CD14-positive monocyte (primary cell): ENCODE measurements around the gene LENEP. TPM values are rescaled to one million over a fixed set of nuclear protein-coding genes. Genes with fewer than 3 reads are reported as not detected.

ENCODE experiments used
- DNase-seq, 3 donors: peaks; one replicate each; pipeline ENCODE4 v3.0.0-alpha.2; 2011 to 2022
- H2AFZ ChIP-seq: 2 replicates; pipeline ENCODE4 v1.6.0; 2012; ENCODE audit warnings: mild to moderate bottlenecking, low read depth, low read length, inconsistent platforms; ENCODE audit not compliant: insufficient read depth, poor library complexity, severe bottlenecking
- H3K27ac ChIP-seq, 2 donors: 1 replicate in 1 of 2; 2 replicates in 1 of 2; pipeline ENCODE4 v1.5.1; 2012 to 2013; ENCODE audit warnings: low read length in 2 of 2, control low read depth in 1 of 2, inconsistent platforms in 1 of 2, low read depth in 1 of 2, mild to moderate bottlenecking in 1 of 2
- H3K27me3 ChIP-seq, 2 donors: one replicate each; pipeline versions ENCODE4 v1.6.0 to v1.6.1; 2011 to 2013; ENCODE audit warnings: low read length in 2 of 2; ENCODE audit not compliant: control insufficient read depth in 2 of 2, insufficient read depth in 2 of 2
- H3K36me3 ChIP-seq, 2 donors: replicated peaks in 1 of 2; 1 replicate in 1 of 2; 2 replicates in 1 of 2; pipeline versions ENCODE4 v1.5.1 to v1.6.1; 2012 to 2013; ENCODE audit warnings: low read length in 2 of 2, control low read depth in 1 of 2, inconsistent platforms in 1 of 2, mild to moderate bottlenecking in 1 of 2; ENCODE audit not compliant: insufficient read depth in 2 of 2, control insufficient read depth in 1 of 2
- H3K4me1 ChIP-seq, 2 donors: 1 replicate in 1 of 2; 2 replicates in 1 of 2; pipeline versions ENCODE4 v1.5.1 to v1.6.1; 2012 to 2013; ENCODE audit warnings: low read length in 2 of 2, control low read depth in 1 of 2, inconsistent platforms in 1 of 2, mild to moderate bottlenecking in 1 of 2, moderate library complexity in 1 of 2; ENCODE audit not compliant: insufficient read depth in 2 of 2, control insufficient read depth in 1 of 2
- H3K4me2 ChIP-seq: replicated peaks from 2 replicates; pipeline ENCODE3; 2012; ENCODE audit warnings: low read length, moderate library complexity, mild to moderate bottlenecking; ENCODE audit not compliant: poor library complexity, severe bottlenecking; ENCODE audit errors: extremely low read depth
- H3K4me3 ChIP-seq, 3 experiments: fragments of 200-600 bp in 1 of 3; sonication (generic) in 1 of 3; replicated peaks in 1 of 3; 1 replicate in 2 of 3; 2 replicates in 1 of 3; pipeline ENCODE4 v1.5.1; 2011 to 2013; ENCODE audit warnings: low read length in 3 of 3, mild to moderate bottlenecking in 3 of 3, control low read depth in 2 of 3, low read depth in 2 of 3, inconsistent platforms in 1 of 3, moderate library complexity in 1 of 3
- H3K79me2 ChIP-seq: 2 replicates; pipeline ENCODE4 v1.6.0; 2012; ENCODE audit warnings: mild to moderate bottlenecking, control low read depth, inconsistent platforms, low read length, moderate library complexity; ENCODE audit not compliant: insufficient read depth
- H3K9ac ChIP-seq: 2 replicates; pipeline ENCODE4 v1.6.0; 2017; ENCODE audit warnings: low read length, mild to moderate bottlenecking; ENCODE audit not compliant: insufficient read depth, poor library complexity, severe bottlenecking
- H3K9me3 ChIP-seq, 2 donors: replicated peaks in 1 of 2; 1 replicate in 1 of 2; 2 replicates in 1 of 2; pipeline versions ENCODE4 v1.5.1 to v1.6.1; 2012 to 2013; ENCODE audit warnings: low read length in 2 of 2, control low read depth in 1 of 2; ENCODE audit not compliant: control insufficient read depth in 1 of 2, insufficient read depth in 1 of 2
- H4K20me1 ChIP-seq: 2 replicates; pipeline ENCODE4 v1.6.0; 2012; ENCODE audit warnings: mild to moderate bottlenecking, low read length, control low read depth, moderate library complexity; ENCODE audit not compliant: insufficient read depth
- H3K27ac Mint-ChIP-seq, 7 donors: one replicate each; pipeline ENCODE4 v1.8.0; 2020; ENCODE audit warnings: mild to moderate bottlenecking in 7 of 7, mixed read lengths in 7 of 7, moderate library complexity in 6 of 7, inconsistent platforms in 2 of 7
- H3K27me3 Mint-ChIP-seq, 3 donors: one replicate each; pipeline ENCODE4 v1.8.0; 2021 to 2022; ENCODE audit warnings: low read depth in 3 of 3, mild to moderate bottlenecking in 3 of 3, mixed read lengths in 3 of 3, moderate library complexity in 3 of 3, inconsistent platforms in 1 of 3
- H3K36me3 Mint-ChIP-seq, 2 donors: one replicate each; pipeline ENCODE4 v1.8.0; 2020; ENCODE audit warnings: mixed read lengths in 2 of 2, inconsistent platforms in 1 of 2, mild to moderate bottlenecking in 1 of 2
- H3K4me1 Mint-ChIP-seq: one replicate; pipeline ENCODE4 v1.8.0; 2020; ENCODE audit warnings: mild to moderate bottlenecking, mixed read lengths
- H3K4me3 Mint-ChIP-seq, 2 donors: one replicate each; pipeline ENCODE4 v1.8.0; 2020; ENCODE audit warnings: mild to moderate bottlenecking in 2 of 2, mixed read lengths in 2 of 2, moderate library complexity in 1 of 2
- H3K9me3 Mint-ChIP-seq, 7 donors: one replicate each; pipeline ENCODE4 v1.8.0; 2020 to 2022; ENCODE audit warnings: mixed read lengths in 7 of 7, mild to moderate bottlenecking in 6 of 7, moderate library complexity in 6 of 7, inconsistent platforms in 2 of 7
- WGBS: methylation state at CpG from one replicate; pipeline ENCODE4 v1.1.5; 2013; ENCODE audit warnings: missing lambda C conversion rate; ENCODE audit not compliant: insufficient coverage; 5-methylcytosine and 5-hydroxymethylcytosine counted together
- intact Hi-C, 2 donors: fragments of 100-400 bp; cut with micrococcal nuclease; formaldehyde crosslinking; loops; one replicate each; pipeline versions ENCODE4 v1.15.0 to v1.15.1; 2023
- polyA plus RNA-seq, 3 donors: library from polyadenylated mRNA; depleted of rRNA in 1 of 3; unstranded in 2 of 3; stranded (reverse) in 1 of 3; fragments of 300-500 nt in 2 of 3; fragments of >200 nt in 1 of 3; fragmentation: Illumina TruSeq in 2 of 3; gene quantifications; 1 replicate in 2 of 3; 2 replicates in 1 of 3; pipeline ENCODE4 v1.2.3, GENCODE V29; 2012 to 2021
- TF ChIP-seq, protein P1 (sequence below): fragments of 200-600 bp; IDR thresholded peaks from one replicate; pipeline ENCODE4 v1.8.0; 2022; ENCODE audit warnings: antibody characterized with exemption, mild to moderate bottlenecking

LENEP gene
- polyA plus RNA-seq, 3 donors, result not detected

- Histone ChIP-seq H3K4me3 (no peak overlapping the region), H3K4me2 (no peak overlapping the region), H3K27ac (no peak overlapping the region), H3K9ac (peak overlapping the region; percentile 15), H3K36me3 (peaks cover 29 to 40% of the 10 kb centered on the region in 2 donors), H4K20me1 (peaks cover 36% of the 10 kb centered on the region), H3K9me3 (no peaks in the 10 kb centered on the region), H3K79me2 (peaks cover 31% of the 10 kb centered on the region), H3K27me3 (no peaks in the 10 kb centered on the region), H3K4me1 (peaks cover 29 to 45% of the 10 kb centered on the region in 2 donors), H2AFZ (no peak overlapping the region)
- WGBS, result 15% methylated on average over 11 of the region's 15 CpGs
- H3K27ac Mint-ChIP-seq, result peak overlapping the region in 1 of 7 donors; percentile 82
- DNase-seq, result no peak
- intact Hi-C loops, result no loop called here
- H3K27me3 Mint-ChIP-seq, result peaks cover 0 to 5% (median 1%) of the 10 kb centered on the region in 3 donors
- peaks cover 32 to 44% of the 10 kb centered on the region in 2 donors for H3K36me3 Mint-ChIP-seq
- H3K4me1 Mint-ChIP-seq, result peaks cover 52% of the 10 kb centered on the region
- TF ChIP-seq, protein P1, sequence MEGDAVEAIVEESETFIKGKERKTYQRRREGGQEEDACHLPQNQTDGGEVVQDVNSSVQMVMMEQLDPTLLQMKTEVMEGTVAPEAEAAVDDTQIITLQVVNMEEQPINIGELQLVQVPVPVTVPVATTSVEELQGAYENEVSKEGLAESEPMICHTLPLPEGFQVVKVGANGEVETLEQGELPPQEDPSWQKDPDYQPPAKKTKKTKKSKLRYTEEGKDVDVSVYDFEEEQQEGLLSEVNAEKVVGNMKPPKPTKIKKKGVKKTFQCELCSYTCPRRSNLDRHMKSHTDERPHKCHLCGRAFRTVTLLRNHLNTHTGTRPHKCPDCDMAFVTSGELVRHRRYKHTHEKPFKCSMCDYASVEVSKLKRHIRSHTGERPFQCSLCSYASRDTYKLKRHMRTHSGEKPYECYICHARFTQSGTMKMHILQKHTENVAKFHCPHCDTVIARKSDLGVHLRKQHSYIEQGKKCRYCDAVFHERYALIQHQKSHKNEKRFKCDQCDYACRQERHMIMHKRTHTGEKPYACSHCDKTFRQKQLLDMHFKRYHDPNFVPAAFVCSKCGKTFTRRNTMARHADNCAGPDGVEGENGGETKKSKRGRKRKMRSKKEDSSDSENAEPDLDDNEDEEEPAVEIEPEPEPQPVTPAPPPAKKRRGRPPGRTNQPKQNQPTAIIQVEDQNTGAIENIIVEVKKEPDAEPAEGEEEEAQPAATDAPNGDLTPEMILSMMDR, result no peak
- H3K9me3 Mint-ChIP-seq, result no peaks in the 10 kb centered on the region
- H3K4me3 Mint-ChIP-seq, result no peak overlapping the region
These were observed 41.3 kb upstream of the LENEP start for GRCh38 chr1:154951901-154952657.

- Mint-ChIP-seq H3K27me3 (peaks cover 0 to 5% (median 1%) of the 10 kb centered on the region in 3 donors), H3K36me3 (peaks cover 30 to 39% of the 10 kb centered on the region in 2 donors), H3K27ac (peak overlapping the region in 3 of 7 donors; percentile 18 to 38 (median 37)), H3K4me3 (no peak overlapping the region), H3K9me3 (no peaks in the 10 kb centered on the region), H3K4me1 (peaks cover 52% of the 10 kb centered on the region)
- Histone ChIP-seq H3K4me3 (no peak overlapping the region), H3K9me3 (no peaks in the 10 kb centered on the region), H3K79me2 (peaks cover 31% of the 10 kb centered on the region), H3K4me2 (no peak overlapping the region), H3K4me1 (peaks cover 29 to 45% of the 10 kb centered on the region in 2 donors), H3K27ac (no peak overlapping the region), H4K20me1 (peaks cover 36% of the 10 kb centered on the region), H3K9ac (no peak overlapping the region), H3K36me3 (peaks cover 23 to 34% of the 10 kb centered on the region in 2 donors), H2AFZ (no peak overlapping the region), H3K27me3 (no peaks in the 10 kb centered on the region)
- intact Hi-C loops, result no loop called here
- TF ChIP-seq, protein P1, result no peak
- WGBS, result 84% methylated on average over 4 of the region's 6 CpGs
- DNase-seq, result no peak
These were observed 40.7 kb upstream of the LENEP start for GRCh38 chr1:154952664-154953063.
